ENCODE results near the gene MSH5. TPM values are rescaled to one million over a fixed set of nuclear protein-coding genes. Genes with fewer than 3 reads are reported as not detected.

MSH5 gene
- total RNA-seq, 2 experiments from 2014 or later = 104 to 218 TPM

GRCh38 chr6:31775633-31776484 lies 36.1 kb downstream of the MSH5 start:
- H3K36me3 ChIP-seq (ENCODE audit: insufficient read depth, low read length) = peaks cover 33% of the 10 kb centered on the region
- POLR2A ChIA-PET = no interaction called here
- intact Hi-C loops (cut with micrococcal nuclease; ENCODE audit: unreplicated experiment) = no loop called here
- H2AFZ ChIP-seq (ENCODE audit: low read length) = no peak overlapping the region
- TF ChIP-seq CTCF (conservative IDR thresholded peaks at IDR 0.05; ENCODE audit: low read length) (no peak), EZH2phosphoT487 (IDR thresholded peaks at IDR 0.05; ENCODE audit: borderline replicate concordance, low read depth, low read length) (no peak)
- no peaks in the 10 kb centered on the region; the same call in 1 of the 2 replicates for H4K20me1 ChIP-seq (ENCODE audit: insufficient read depth, low read length)
- no peak overlapping the region for H3K27ac ChIP-seq (ENCODE audit: low read depth, low read length, poor library complexity, severe bottlenecking)
- H3K9me2 ChIP-seq (ENCODE audit: insufficient read depth, low read length) = no peaks in the 10 kb centered on the region
- CTCF ChIA-PET (ENCODE audit: unreplicated experiment) = no interaction called here
- no peaks in the 10 kb centered on the region for H3K9me3 ChIP-seq (ENCODE audit: low read length)
- H3K79me2 ChIP-seq (ENCODE audit: insufficient read depth, low read depth, low read length) = no peaks in the 10 kb centered on the region
- H3K4me3 ChIP-seq (ENCODE audit: low read depth, low read length, poor library complexity, severe bottlenecking) = no peak overlapping the region
- no TSS peak for BruUV-seq (replicated peaks)
- H3K4me1 ChIP-seq (ENCODE audit: insufficient read depth, low read length, poor library complexity, severe bottlenecking) = no peaks in the 10 kb centered on the region
- no peak for DNase-seq (ENCODE audit: low spot score)
- no peak overlapping the region for H3K4me2 ChIP-seq (ENCODE audit: low read length)

DNA sequence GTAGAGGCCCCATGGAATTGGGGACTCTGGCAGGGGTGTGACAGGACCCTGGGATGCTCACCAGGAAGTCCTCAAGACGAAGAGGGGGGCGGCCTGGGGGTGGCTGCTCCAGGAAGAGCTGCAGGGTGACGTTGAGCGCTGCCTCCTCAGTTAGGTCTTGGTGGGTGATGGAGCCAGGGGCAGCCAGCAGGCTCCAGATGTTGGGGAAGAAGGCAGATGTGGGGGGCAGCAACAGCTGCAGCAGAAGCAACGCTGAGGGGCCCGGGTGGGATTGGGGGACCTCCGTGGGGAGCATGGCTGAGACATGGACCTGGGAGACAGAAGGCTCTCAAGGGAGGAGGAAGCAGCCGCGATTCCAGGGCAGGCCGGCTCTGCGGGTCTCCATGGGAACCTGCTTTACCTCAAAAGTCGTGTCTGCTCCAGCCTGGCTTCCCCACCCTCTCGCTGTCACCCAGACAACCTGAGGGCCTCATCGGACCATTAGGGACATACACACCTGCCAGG lies 36.7 kb downstream of the MSH5 start:
- Histone ChIP-seq H4K20me1 (ENCODE audit: insufficient read depth, low read length) (no peaks in the 10 kb centered on the region; the same call in 1 of the 2 replicates), H3K4me3 (ENCODE audit: low read depth, low read length, poor library complexity, severe bottlenecking) (no peak overlapping the region), H3K4me2 (ENCODE audit: low read length) (no peak overlapping the region), H2AFZ (ENCODE audit: low read length) (no peak overlapping the region), H3K9me3 (ENCODE audit: low read length) (no peaks in the 10 kb centered on the region), H3K36me3 (ENCODE audit: insufficient read depth, low read length) (peaks cover 40% of the 10 kb centered on the region), H3K79me2 (ENCODE audit: insufficient read depth, low read depth, low read length) (no peaks in the 10 kb centered on the region), H3K4me1 (ENCODE audit: insufficient read depth, low read length, poor library complexity, severe bottlenecking) (no peaks in the 10 kb centered on the region), H3K9me2 (ENCODE audit: insufficient read depth, low read length) (no peaks in the 10 kb centered on the region), H3K27ac (ENCODE audit: low read depth, low read length, poor library complexity, severe bottlenecking) (no peak overlapping the region)
- ChIA-PET POLR2A (no interaction called here), CTCF (ENCODE audit: unreplicated experiment) (no interaction called here)
- TF ChIP-seq CTCF (conservative IDR thresholded peaks at IDR 0.05; ENCODE audit: low read length) (no peak), EZH2phosphoT487 (IDR thresholded peaks at IDR 0.05; ENCODE audit: borderline replicate concordance, low read depth, low read length) (no peak)
- BruUV-seq (replicated peaks) = no TSS peak
- DNase-seq (ENCODE audit: low spot score) = no peak
- intact Hi-C loops (cut with micrococcal nuclease; ENCODE audit: unreplicated experiment) = no loop called here

All from OCI-LY7 (cell line).